ENCODE measurements around the gene CD101. TPM values are rescaled to one million over a fixed set of nuclear protein-coding genes. Genes with fewer than 3 reads are reported as not detected.

The CD101 gene
- total RNA-seq, 1 donor from 2014 or later: not detected

GRCh38 chr1:117017062-117017461, 15.5 kb downstream of the CD101 start:
- Histone ChIP-seq H3K4me3 (no peak overlapping the region), H3K27me3 (no peaks in the 10 kb centered on the region), H3K27ac (no peak overlapping the region), H3K4me1 (no peaks in the 10 kb centered on the region), H3K36me3 (no peaks in the 10 kb centered on the region), H3K9me3 (no peaks in the 10 kb centered on the region)
- TF ChIP-seq CTCF (IDR thresholded peaks at IDR 0.05): no peak
- intact Hi-C loops (cut with DNase I): no loop called here
- no peak for DNase-seq (ENCODE audit: low spot score in 2 of 2)

- TF ChIP-seq CTCF (IDR thresholded peaks at IDR 0.05): no peak
- no peaks in the 10 kb centered on the region for H3K27me3 ChIP-seq
- no peaks in the 10 kb centered on the region for H3K4me1 ChIP-seq
- no peak overlapping the region for H3K27ac ChIP-seq
- intact Hi-C loops (cut with DNase I): no loop called here
- H3K9me3 ChIP-seq: no peaks in the 10 kb centered on the region
- H3K4me3 ChIP-seq: no peak overlapping the region
- no peaks in the 10 kb centered on the region for H3K36me3 ChIP-seq
- DNase-seq (ENCODE audit: low spot score in 2 of 2): no peak
These were observed 16.1 kb downstream of the CD101 start for GRCh38 chr1:117017648-117018047.

- Histone ChIP-seq H3K36me3 (no peaks in the 10 kb centered on the region), H3K4me1 (no peaks in the 10 kb centered on the region), H3K4me3 (no peak overlapping the region), H3K27me3 (no peaks in the 10 kb centered on the region), H3K9me3 (no peaks in the 10 kb centered on the region), H3K27ac (no peak overlapping the region)
- DNase-seq (ENCODE audit: low spot score in 2 of 2): no peak
- intact Hi-C loops (cut with DNase I): no loop called here
- no peak for TF ChIP-seq CTCF (IDR thresholded peaks at IDR 0.05)
These were observed 19.1 kb downstream of the CD101 start for GRCh38 chr1:117020526-117021156.

- H3K27me3 ChIP-seq: no peaks in the 10 kb centered on the region
- intact Hi-C loops (cut with DNase I): no loop called here
- H3K27ac ChIP-seq: no peak overlapping the region
- H3K36me3 ChIP-seq: no peaks in the 10 kb centered on the region
- no peak for DNase-seq (ENCODE audit: low spot score in 2 of 2)
- peaks cover 0 to 4% of the 10 kb centered on the region in 2 donors for H3K4me1 ChIP-seq
- H3K4me3 ChIP-seq: no peak overlapping the region
- H3K9me3 ChIP-seq: no peaks in the 10 kb centered on the region
- no peak for TF ChIP-seq CTCF (IDR thresholded peaks at IDR 0.05)
These were observed 20.6 kb downstream of the CD101 start for GRCh38 chr1:117022114-117022513.

GRCh38 chr1:117025568-117025967, 24.0 kb downstream of the CD101 start:
- TF ChIP-seq CTCF (IDR thresholded peaks at IDR 0.05): no peak
- intact Hi-C loops (cut with DNase I): no loop called here
- H3K27me3 ChIP-seq: no peaks in the 10 kb centered on the region
- H3K36me3 ChIP-seq: no peaks in the 10 kb centered on the region
- no peak overlapping the region for H3K4me3 ChIP-seq
- peaks cover 0 to 4% of the 10 kb centered on the region in 2 donors for H3K4me1 ChIP-seq
- no peak for DNase-seq (ENCODE audit: low spot score in 2 of 2)
- no peaks in the 10 kb centered on the region for H3K9me3 ChIP-seq
- H3K27ac ChIP-seq: no peak overlapping the region

- DNase-seq (ENCODE audit: low spot score in 2 of 2): no peak
- Histone ChIP-seq H3K36me3 (no peaks in the 10 kb centered on the region), H3K27me3 (no peaks in the 10 kb centered on the region), H3K27ac (no peak overlapping the region), H3K4me3 (no peak overlapping the region), H3K9me3 (no peaks in the 10 kb centered on the region), H3K4me1 (peaks cover 0 to 4% of the 10 kb centered on the region in 2 donors)
- TF ChIP-seq CTCF (IDR thresholded peaks at IDR 0.05): no peak
- intact Hi-C loops (cut with DNase I): no loop called here
These were observed 24.8 kb downstream of the CD101 start for GRCh38 chr1:117026361-117026760.

Measured in ascending aorta (tissue), 2 donors.